Measurements from ENCODE around the gene DNM2. TPM values are rescaled to one million over a fixed set of nuclear protein-coding genes. Genes with fewer than 3 reads are reported as not detected.

Gene DNM2
- 95.3 and 98.4 TPM in 2 replicates for polyA plus RNA-seq (2013)

- Histone ChIP-seq H3K27ac (ENCODE audit: low read depth, low read length) (peak within 1 kb of the TSS; percentile 71), H3K79me2 (ENCODE audit: control insufficient read depth, insufficient read depth, low read length, poor library complexity) (peaks cover 26% of the 10 kb centered on the region), H3K23ac (ENCODE audit: low read length) (no peak within 1 kb of the TSS), H3K4ac (ENCODE audit: low read depth, low read length) (peak within 1 kb of the TSS; percentile 97), H3K9me3 (ENCODE audit: insufficient read depth, low read depth, low read length) (peaks cover 2% of the 10 kb centered on the region), H3K18ac (ENCODE audit: low read length) (peak within 1 kb of the TSS; percentile 93), H4K91ac (ENCODE audit: low read depth, low read length) (peak within 1 kb of the TSS; percentile 84), H4K8ac (ENCODE audit: low read depth, low read length) (peak within 1 kb of the TSS; percentile 86), H2BK5ac (ENCODE audit: low read depth, low read length, poor library complexity) (peak within 1 kb of the TSS; percentile 84), H3K79me1 (ENCODE audit: low read length) (peaks cover 9% of the 10 kb centered on the region), H2AFZ (ENCODE audit: insufficient read depth, low read length, poor library complexity) (peak within 1 kb of the TSS; percentile 78), H3K4me1 (ENCODE audit: control insufficient read depth in 1 of 2, insufficient read depth in 2 of 2, low read length in 2 of 2) (peaks cover 3 to 16% of the 10 kb centered on the region in 2 experiments), H2BK12ac (ENCODE audit: low read length) (no peak within 1 kb of the TSS), H3K4me3 (ENCODE audit: low read depth, low read length) (peak within 1 kb of the TSS; percentile 96), H4K12ac (ENCODE audit: low read depth, low read length) (peak within 1 kb of the TSS; percentile 61), H3K4me2 (ENCODE audit: low read length) (peak within 1 kb of the TSS; percentile 72), H3K36me3 (ENCODE audit: control insufficient read depth in 1 of 2, insufficient read depth in 2 of 2, low read length in 2 of 2) (peaks cover 7 to 15% of the 10 kb centered on the region in 2 experiments), H2BK120ac (ENCODE audit: insufficient read depth, low read length, poor library complexity) (peak within 1 kb of the TSS; percentile 67), H3K9ac (ENCODE audit: low read length) (peak within 1 kb of the TSS; percentile 96), H3K14ac (ENCODE audit: low read length) (peak within 1 kb of the TSS; percentile 68), H3K27me3 (ENCODE audit: insufficient read depth, low read length) (no peaks in the 10 kb centered on the region), H2AK5ac (ENCODE audit: low read length) (peak within 1 kb of the TSS; percentile 39)
- DNase-seq, result peak; percentile 99 to 100
- no CpG with 5 or more reads among the region's 57 CpGs for WGBS (ENCODE audit: extremely low coverage, insufficient coverage, insufficient read length)
Measured at GRCh38 chr19:10717356-10718204, at the start of gene DNM2. Gene DNM2, plus strand, starts transcription at chr19:10718079. Its CDS starts 164 bp downstream, at chr19:10718243.

- no peak overlapping the region for H3K4me3 ChIP-seq (ENCODE audit: low read depth, low read length)
- no peak overlapping the region for H3K27ac ChIP-seq (ENCODE audit: low read depth, low read length)
- no peak overlapping the region for H3K18ac ChIP-seq (ENCODE audit: low read length)
- H4K91ac ChIP-seq (ENCODE audit: low read depth, low read length), result no peak overlapping the region
- no peak overlapping the region for H2AK5ac ChIP-seq (ENCODE audit: low read length)
- no peaks in the 10 kb centered on the region for H3K9me3 ChIP-seq (ENCODE audit: insufficient read depth, low read depth, low read length)
- no CpG with 5 or more reads among the region's 6 CpGs for WGBS (ENCODE audit: extremely low coverage, insufficient coverage, insufficient read length)
- H3K27me3 ChIP-seq (ENCODE audit: insufficient read depth, low read length), result no peaks in the 10 kb centered on the region
- H3K36me3 ChIP-seq (ENCODE audit: control insufficient read depth in 1 of 2, insufficient read depth in 2 of 2, low read length in 2 of 2), result peaks cover 39 to 49% of the 10 kb centered on the region in 2 experiments
- H3K4me1 ChIP-seq (ENCODE audit: control insufficient read depth in 1 of 2, insufficient read depth in 2 of 2, low read length in 2 of 2), result no peaks in the 10 kb centered on the region
- no peak overlapping the region for H3K4me2 ChIP-seq (ENCODE audit: low read length)
- no peak overlapping the region for H4K8ac ChIP-seq (ENCODE audit: low read depth, low read length)
- no peaks in the 10 kb centered on the region for H3K79me1 ChIP-seq (ENCODE audit: low read length)
- H3K23ac ChIP-seq (ENCODE audit: low read length), result no peak overlapping the region
- H3K9ac ChIP-seq (ENCODE audit: low read length), result no peak overlapping the region
- no peak overlapping the region for H2AFZ ChIP-seq (ENCODE audit: insufficient read depth, low read length, poor library complexity)
- peak overlapping the region; percentile 97 for H3K4ac ChIP-seq (ENCODE audit: low read depth, low read length)
- H2BK120ac ChIP-seq (ENCODE audit: insufficient read depth, low read length, poor library complexity), result no peak overlapping the region
- H2BK5ac ChIP-seq (ENCODE audit: low read depth, low read length, poor library complexity), result no peak overlapping the region
- no peak overlapping the region for H2BK12ac ChIP-seq (ENCODE audit: low read length)
- no peak for DNase-seq
- peaks cover 30% of the 10 kb centered on the region for H3K79me2 ChIP-seq (ENCODE audit: control insufficient read depth, insufficient read depth, low read length, poor library complexity)
- no peak overlapping the region for H4K12ac ChIP-seq (ENCODE audit: low read depth, low read length)
- H3K14ac ChIP-seq (ENCODE audit: low read length), result no peak overlapping the region
Measured at GRCh38 chr19:10669246-10669645, 48.6 kb upstream of the DNM2 start.

- H3K4me3 ChIP-seq (ENCODE audit: low read depth, low read length), result no peak overlapping the region
- H3K79me2 ChIP-seq (ENCODE audit: control insufficient read depth, insufficient read depth, low read length, poor library complexity), result peaks cover 26% of the 10 kb centered on the region
- H2BK120ac ChIP-seq (ENCODE audit: insufficient read depth, low read length, poor library complexity), result no peak overlapping the region
- peak overlapping the region; percentile 67 for H3K4ac ChIP-seq (ENCODE audit: low read depth, low read length)
- H3K4me1 ChIP-seq (ENCODE audit: control insufficient read depth in 1 of 2, insufficient read depth in 2 of 2, low read length in 2 of 2), result no peaks in the 10 kb centered on the region
- H2AFZ ChIP-seq (ENCODE audit: insufficient read depth, low read length, poor library complexity), result no peak overlapping the region
- no peak for DNase-seq
- H4K91ac ChIP-seq (ENCODE audit: low read depth, low read length), result no peak overlapping the region
- no peaks in the 10 kb centered on the region for H3K27me3 ChIP-seq (ENCODE audit: insufficient read depth, low read length)
- peaks cover 47 to 55% of the 10 kb centered on the region in 2 experiments for H3K36me3 ChIP-seq (ENCODE audit: control insufficient read depth in 1 of 2, insufficient read depth in 2 of 2, low read length in 2 of 2)
- WGBS (ENCODE audit: extremely low coverage, insufficient coverage, insufficient read length), result no CpG with 5 or more reads among the region's 1 CpG
- H4K8ac ChIP-seq (ENCODE audit: low read depth, low read length), result no peak overlapping the region
- H3K79me1 ChIP-seq (ENCODE audit: low read length), result no peaks in the 10 kb centered on the region
- no peak overlapping the region for H3K4me2 ChIP-seq (ENCODE audit: low read length)
- no peak overlapping the region for H3K14ac ChIP-seq (ENCODE audit: low read length)
- no peak overlapping the region for H2AK5ac ChIP-seq (ENCODE audit: low read length)
- H3K9ac ChIP-seq (ENCODE audit: low read length), result no peak overlapping the region
- no peak overlapping the region for H3K27ac ChIP-seq (ENCODE audit: low read depth, low read length)
- H3K18ac ChIP-seq (ENCODE audit: low read length), result no peak overlapping the region
- H3K9me3 ChIP-seq (ENCODE audit: insufficient read depth, low read depth, low read length), result no peaks in the 10 kb centered on the region
- no peak overlapping the region for H2BK5ac ChIP-seq (ENCODE audit: low read depth, low read length, poor library complexity)
- no peak overlapping the region for H3K23ac ChIP-seq (ENCODE audit: low read length)
- no peak overlapping the region for H4K12ac ChIP-seq (ENCODE audit: low read depth, low read length)
- no peak overlapping the region for H2BK12ac ChIP-seq (ENCODE audit: low read length)
Measured at GRCh38 chr19:10670182-10670581, 47.7 kb upstream of the DNM2 start.

DNA sequence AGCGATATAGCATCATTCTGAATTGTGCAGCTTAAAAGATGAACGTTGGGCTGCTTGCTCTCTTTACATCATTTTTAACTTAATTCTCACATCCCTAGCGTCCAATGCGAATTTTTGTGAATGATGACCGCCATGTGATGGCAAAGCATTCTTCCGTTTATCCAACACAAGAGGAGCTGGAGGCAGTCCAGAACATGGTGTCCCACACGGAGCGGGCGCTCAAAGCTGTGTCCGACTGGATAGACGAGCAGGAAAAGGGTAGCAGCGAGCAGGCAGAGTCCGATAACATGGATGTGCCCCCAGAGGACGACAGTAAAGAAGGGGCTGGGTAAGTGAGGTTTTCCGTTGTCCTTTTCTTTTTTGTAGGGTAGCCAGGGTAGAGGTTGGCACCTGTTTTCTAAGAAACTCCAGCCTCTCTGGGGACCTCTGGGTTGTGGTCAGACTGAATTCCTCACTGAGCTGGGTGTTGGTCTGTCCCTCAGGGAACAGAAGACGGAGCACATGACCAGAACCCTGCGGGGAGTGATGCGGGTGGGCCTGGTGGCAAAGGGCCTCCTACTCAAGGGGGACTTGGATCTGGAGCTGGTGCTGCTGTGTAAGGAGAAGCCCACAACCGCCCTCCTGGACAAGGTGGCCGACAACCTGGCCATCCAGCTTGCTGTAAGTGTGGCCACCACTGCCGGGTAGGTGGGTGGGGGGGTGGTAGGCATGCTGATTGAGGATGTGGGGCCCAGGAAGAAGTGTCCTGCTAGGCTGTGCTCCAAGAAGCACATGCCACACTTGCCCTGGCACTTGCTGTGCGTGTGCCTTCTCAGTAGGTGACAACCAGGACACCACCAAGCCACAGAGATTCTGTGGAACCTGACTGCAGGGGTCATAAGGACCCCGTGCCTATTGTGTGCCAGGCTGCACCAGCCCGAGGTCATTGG is 46.7 kb upstream of the DNM2 start:
- H2AFZ ChIP-seq (ENCODE audit: insufficient read depth, low read length, poor library complexity), result no peak overlapping the region
- no CpG with 5 or more reads among the region's 24 CpGs for WGBS (ENCODE audit: extremely low coverage, insufficient coverage, insufficient read length)
- H3K79me2 ChIP-seq (ENCODE audit: control insufficient read depth, insufficient read depth, low read length, poor library complexity), result peaks cover 26% of the 10 kb centered on the region
- no peak overlapping the region for H2AK5ac ChIP-seq (ENCODE audit: low read length)
- no peak overlapping the region for H4K12ac ChIP-seq (ENCODE audit: low read depth, low read length)
- no peak overlapping the region for H4K91ac ChIP-seq (ENCODE audit: low read depth, low read length)
- no peak overlapping the region for H3K4me3 ChIP-seq (ENCODE audit: low read depth, low read length)
- H3K4ac ChIP-seq (ENCODE audit: low read depth, low read length), result peak overlapping the region; percentile 72
- H3K36me3 ChIP-seq (ENCODE audit: control insufficient read depth in 1 of 2, insufficient read depth in 2 of 2, low read length in 2 of 2), result peaks cover 54 to 62% of the 10 kb centered on the region in 2 experiments
- H3K4me1 ChIP-seq (ENCODE audit: control insufficient read depth in 1 of 2, insufficient read depth in 2 of 2, low read length in 2 of 2), result no peaks in the 10 kb centered on the region
- no peak overlapping the region for H3K27ac ChIP-seq (ENCODE audit: low read depth, low read length)
- DNase-seq, result no peak
- no peaks in the 10 kb centered on the region for H3K27me3 ChIP-seq (ENCODE audit: insufficient read depth, low read length)
- H2BK12ac ChIP-seq (ENCODE audit: low read length), result no peak overlapping the region
- H3K4me2 ChIP-seq (ENCODE audit: low read length), result no peak overlapping the region
- no peak overlapping the region for H4K8ac ChIP-seq (ENCODE audit: low read depth, low read length)
- H3K18ac ChIP-seq (ENCODE audit: low read length), result no peak overlapping the region
- H3K14ac ChIP-seq (ENCODE audit: low read length), result no peak overlapping the region
- H3K23ac ChIP-seq (ENCODE audit: low read length), result no peak overlapping the region
- H3K9me3 ChIP-seq (ENCODE audit: insufficient read depth, low read depth, low read length), result no peaks in the 10 kb centered on the region
- no peaks in the 10 kb centered on the region for H3K79me1 ChIP-seq (ENCODE audit: low read length)
- H3K9ac ChIP-seq (ENCODE audit: low read length), result no peak overlapping the region
- H2BK5ac ChIP-seq (ENCODE audit: low read depth, low read length, poor library complexity), result no peak overlapping the region
- H2BK120ac ChIP-seq (ENCODE audit: insufficient read depth, low read length, poor library complexity), result no peak overlapping the region
